A549 (cell line): ENCODE measurements around the gene SIX2. TPM values are rescaled to one million over a fixed set of nuclear protein-coding genes. Genes with fewer than 3 reads are reported as not detected.

Experiments
- ATAC-seq, 2 experiments: fragments of 200-7000 bp in 1 of 2; fragments of >200 bp in 1 of 2; cut with Nextera tagmentation in 1 of 2; cut with Tn5 transposase in 1 of 2; 3 replicates each; pipeline versions ENCODE4 v1.8.0 to v1.9.1; 2018 to 2020; ENCODE audit warnings: mild to moderate bottlenecking in 1 of 2, moderate library complexity in 1 of 2
- CTCF ChIA-PET: fragments of 300-600 bp; sonication (Branson Sonifier 250); formaldehyde crosslinking; extraction: SDS; loops from one replicate; lab custom pipeline; 2021; ENCODE audit warnings: antibody characterized with exemption, inconsistent platforms; lab: Yijun Ruan, JAX
- POLR2A ChIA-PET: fragments of 350-600 bp; formaldehyde crosslinking; extraction: SDS; loops from one replicate; lab custom pipeline; 2021; ENCODE audit warnings: antibody characterized with exemption, inconsistent platforms; lab: Yijun Ruan, JAX
- DNase-seq, 2 experiments: peaks; one replicate each; pipeline versions ENCODE4 v3.0.0 to v3.0.0-alpha.2; 2011 to 2016; ENCODE audit warnings: low read depth in 1 of 2, low spot score in 1 of 2
- FAIRE-seq: peaks from 2 replicates; lab custom pipeline; 2011; peaks lifted over from hg19 to GRCh38; lab: Jason Lieb, UNC
- H3K27ac ChIP-seq, 2 experiments: fragments of >200 bp; sonication (Bioruptor Twin); formaldehyde crosslinking; 3 replicates each; pipeline ENCODE4 v1.5.1; 2016 to 2017
- H3K4me1 ChIP-seq: fragments of >200 bp; sonication (Bioruptor Twin); formaldehyde crosslinking; 3 replicates; pipeline ENCODE4 v1.6.1; 2016
- H3K4me2 ChIP-seq: fragments of >200 bp; sonication (Bioruptor Twin); formaldehyde crosslinking; 3 replicates; pipeline ENCODE4 v1.6.1; 2016
- H3K4me3 ChIP-seq: fragments of >200 bp; sonication (Bioruptor Twin); formaldehyde crosslinking; 3 replicates; pipeline ENCODE4 v1.5.1; 2016
- H3K9me3 ChIP-seq: fragments of >200 bp; sonication (Bioruptor Twin); formaldehyde crosslinking; 3 replicates; pipeline ENCODE4 v1.6.1; 2016
- ATOH8 ChIP-seq: fragments of 250-450 bp; sonication (Bioruptor Pico); IDR thresholded peaks from 2 replicates; pipeline ENCODE4 v1.5.0; 2020; ENCODE audit warnings: low read depth, mild to moderate bottlenecking, moderate library complexity
- BCL3 ChIP-seq: fragments of >200 bp; sonication (Bioruptor Twin); formaldehyde crosslinking; IDR thresholded peaks from 3 replicates; pipeline ENCODE4 v1.6.1; 2016
- BHLHE40 ChIP-seq: IDR thresholded peaks from 2 replicates; pipeline ENCODE4 v1.6.1; 2012; ENCODE audit warnings: low read depth, low read length, inconsistent platforms
- CBX2 ChIP-seq: fragments of 200-600 bp; sonication (generic); IDR thresholded peaks from 2 replicates; pipeline ENCODE4 v1.6.1; 2016; ENCODE audit warnings: low read depth, mild to moderate bottlenecking, borderline replicate concordance
- CBX8 ChIP-seq: fragments of 200-600 bp; sonication (generic); IDR thresholded peaks from 2 replicates; pipeline ENCODE4 v1.6.1; 2016
- CHD4 ChIP-seq: fragments of 200-600 bp; sonication (generic); IDR thresholded peaks from 2 replicates; pipeline ENCODE4 v1.6.1; 2016; ENCODE audit warnings: antibody characterized with exemption, mild to moderate bottlenecking, borderline replicate concordance
- CTCF ChIP-seq: fragments of >200 bp; sonication (Bioruptor Twin); formaldehyde crosslinking; IDR thresholded peaks from 3 replicates; pipeline ENCODE4 v1.5.1; 2016
- EHF ChIP-seq: fragments of 250-450 bp; sonication (Bioruptor Pico); IDR thresholded peaks from 2 replicates; pipeline ENCODE4 v1.5.0; 2020; ENCODE audit warnings: mild to moderate bottlenecking
- ELK1 ChIP-seq: fragments of 150-350 bp; IDR thresholded peaks from 2 replicates; pipeline ENCODE4 v1.6.1; 2014; ENCODE audit warnings: low read depth, mild to moderate bottlenecking, low read length
- EP300 ChIP-seq, 2 experiments: fragments of >200 bp; sonication (Bioruptor Twin); formaldehyde crosslinking; IDR thresholded peaks; 2 replicates in 1 of 2; 3 replicates in 1 of 2; pipeline ENCODE4 v1.6.1; 2016 to 2017
- ESRRA ChIP-seq: fragments of 150-350 bp; IDR thresholded peaks from 2 replicates; pipeline ENCODE4 v1.6.1; 2014; ENCODE audit warnings: mild to moderate bottlenecking, low read length, borderline replicate concordance
- FOSB ChIP-seq: fragments of 250-450 bp; sonication (Bioruptor Pico); IDR thresholded peaks from 2 replicates; pipeline ENCODE4 v1.5.0; 2020; ENCODE audit warnings: mild to moderate bottlenecking, moderate library complexity
- FOSL2 ChIP-seq, 2 experiments: fragments of 450-650 bp in 1 of 2; fragments of >200 bp in 1 of 2; sonication (Bioruptor Twin) in 1 of 2; formaldehyde crosslinking; IDR thresholded peaks; 2 replicates each; pipeline versions ENCODE4 v1.5.0 to v1.6.1; 2016 to 2020; ENCODE audit warnings: mild to moderate bottlenecking in 1 of 2, moderate library complexity in 1 of 2
- FOXS1 ChIP-seq: fragments of 250-450 bp; sonication (Bioruptor Pico); IDR thresholded peaks from 2 replicates; pipeline ENCODE4 v1.5.0; 2020; ENCODE audit warnings: mild to moderate bottlenecking, moderate library complexity
- GATA3 ChIP-seq: IDR thresholded peaks from 2 replicates; pipeline ENCODE4 v1.6.1; 2012; ENCODE audit warnings: borderline replicate concordance
- HDAC2 ChIP-seq: fragments of 200-600 bp; sonication (generic); IDR thresholded peaks from 2 replicates; pipeline ENCODE4 v1.6.1; 2016
- HOXB13 ChIP-seq: fragments of 250-450 bp; sonication (Bioruptor Pico); IDR thresholded peaks from 2 replicates; pipeline ENCODE4 v1.5.0; 2020; ENCODE audit warnings: low read depth, mild to moderate bottlenecking, moderate library complexity
- HOXB5 ChIP-seq: fragments of 250-450 bp; sonication (Bioruptor Pico); IDR thresholded peaks from 2 replicates; pipeline ENCODE4 v1.5.0; 2020; ENCODE audit warnings: mild to moderate bottlenecking, moderate library complexity
- JUN ChIP-seq, 2 experiments: fragments of >200 bp; sonication (Bioruptor Twin); formaldehyde crosslinking; IDR thresholded peaks; 2 replicates in 1 of 2; 3 replicates in 1 of 2; pipeline ENCODE4 v1.6.1; 2016 to 2017
- JUNB ChIP-seq: fragments of >200 bp; sonication (Bioruptor Twin); formaldehyde crosslinking; IDR thresholded peaks from 2 replicates; pipeline ENCODE4 v1.6.1; 2016
- KDM1A ChIP-seq: fragments of 200-600 bp; sonication (generic); IDR thresholded peaks from 2 replicates; pipeline ENCODE4 v1.6.1; 2016; ENCODE audit warnings: low read depth, mild to moderate bottlenecking
- MAFK ChIP-seq: fragments of 450-650 bp; IDR thresholded peaks from 2 replicates; pipeline ENCODE4 v1.6.1; 2014; ENCODE audit not compliant: partially characterized antibody
- MAX ChIP-seq: IDR thresholded peaks from 2 replicates; pipeline ENCODE4 v1.6.1; 2012
- MAZ ChIP-seq: fragments of 150-350 bp; IDR thresholded peaks from 2 replicates; pipeline ENCODE4 v1.6.1; 2014; ENCODE audit warnings: antibody characterized with exemption, low read depth, low read length, borderline replicate concordance
- MYC ChIP-seq: IDR thresholded peaks from 2 replicates; pipeline ENCODE4 v1.6.1; 2012; ENCODE audit warnings: mild to moderate bottlenecking, inconsistent platforms, low read length, improper control_type of control experiment, borderline replicate concordance
- NFE2L2 ChIP-seq: fragments of 150-350 bp; conservative IDR thresholded peaks from 2 replicates; pipeline ENCODE4 v1.6.1; 2014; ENCODE audit warnings: low read length
- NR3C1 ChIP-seq: fragments of >200 bp; sonication (Bioruptor Twin); formaldehyde crosslinking; IDR thresholded peaks from 3 replicates; pipeline ENCODE4 v1.6.1; 2017
- POLR2AphosphoS2 ChIP-seq: conservative IDR thresholded peaks from 2 replicates; pipeline ENCODE4 v1.6.1; 2012; ENCODE audit warnings: low read length, improper control_type of control experiment, inconsistent platforms
- RAD21 ChIP-seq, 2 experiments: fragments of >200 bp in 1 of 2; sonication (Bioruptor Twin) in 1 of 2; formaldehyde crosslinking in 1 of 2; IDR thresholded peaks in 1 of 2; conservative IDR thresholded peaks in 1 of 2; 2 replicates in 1 of 2; 3 replicates in 1 of 2; pipeline ENCODE4 v1.6.1; 2012 to 2018; ENCODE audit warnings: inconsistent platforms in 1 of 2
- RARB ChIP-seq: fragments of 250-450 bp; sonication (Bioruptor Pico); IDR thresholded peaks from 2 replicates; pipeline ENCODE4 v1.8.0; 2021; ENCODE audit warnings: mild to moderate bottlenecking, moderate library complexity
- RCOR1 ChIP-seq: fragments of 150-350 bp; IDR thresholded peaks from 2 replicates; pipeline ENCODE4 v1.6.1; 2014; ENCODE audit warnings: antibody characterized with exemption, low read length, low read depth
- SMC3 ChIP-seq: fragments of >200 bp; sonication (Bioruptor Twin); formaldehyde crosslinking; IDR thresholded peaks from 3 replicates; pipeline ENCODE4 v1.6.1; 2018; ENCODE audit warnings: inconsistent platforms
- TFCP2L1 ChIP-seq: fragments of 250-450 bp; sonication (Bioruptor Pico); IDR thresholded peaks from 2 replicates; pipeline ENCODE4 v1.5.0; 2021; ENCODE audit warnings: mild to moderate bottlenecking
- TP53 ChIP-seq: fragments of 250-450 bp; sonication (Bioruptor Pico); IDR thresholded peaks from 2 replicates; pipeline ENCODE4 v1.5.0; 2021; ENCODE audit warnings: mild to moderate bottlenecking, moderate library complexity
- ZNF302 ChIP-seq: fragments of 250-450 bp; sonication (Bioruptor Pico); IDR thresholded peaks from 2 replicates; pipeline ENCODE4 v1.9.0; 2021; ENCODE audit warnings: inconsistent platforms, mild to moderate bottlenecking, moderate library complexity
- WGBS: methylation state at CpG from one replicate; pipeline ENCODE4 v1.1.6; 2017; ENCODE audit errors: missing lambda C conversion rate; 5-methylcytosine and 5-hydroxymethylcytosine counted together
- polyA plus RNA-seq, 4 experiments: library from polyadenylated mRNA; depleted of rRNA in 3 of 4; stranded (reverse); fragments of >200 nt; fragmentation: RNase III in 1 of 4; extraction: RNeasy Plus Mini Kit Qiagen cat#74134 plus additional on column Dnase treatment in 1 of 4; gene quantifications; 2 replicates in 3 of 4; 3 replicates in 1 of 4; pipeline ENCODE4 v1.2.3, GENCODE V29; 2011 to 2017

Gene SIX2
- polyA plus RNA-seq, 2 of the 4 experiments (the other 2 are of a cell fraction) = 0.10 to 0.15 TPM

- FAIRE-seq (no peak), DNase-seq (peak; percentile 72 to 89), ATAC-seq (peak; percentile 73 to 85)
- POLR2A ChIA-PET = interaction anchor here (0.6 to 1.3 kb wide), 3 partner anchors 10 to 144 kb away, joined by 3 to 10 read pairs (median 8); no protein-coding TSS in a partner anchor
- CTCF ChIA-PET = interaction anchor here (0.6 to 7.5 kb wide), 21 partner anchors 11 to 520 kb away, joined by 3 to 76 read pairs (median 4); no protein-coding TSS in a partner anchor
- no peaks in the 10 kb centered on the region for H3K9me3 ChIP-seq
- peaks cover 18% of the 10 kb centered on the region for H3K4me1 ChIP-seq
- WGBS = 43% methylated on average over 7 of the region's 7 CpGs
- H3K27ac ChIP-seq = peak overlapping the region; percentile 50 to 82
- H3K4me2 ChIP-seq = peak overlapping the region; percentile 18
- H3K4me3 ChIP-seq = no peak overlapping the region
- TF ChIP-seq CTCF = peak; percentile 70
- TF ChIP-seq CHD4 = peak; percentile 96; the same call in 1 of the 2 replicates
- TF ChIP-seq TP53 = no peak
- TF ChIP-seq FOXS1 (CRISPR knock-in tag) = no peak
- peak; percentile 69; the same call in 2 of the 3 replicates for TF ChIP-seq SMC3
- 0 out of 5 replicates have a peak, but pooled peaks of 1 of the 2 experiments have one; percentile 15 for TF ChIP-seq JUN (IDR thresholded peaks at IDR 0.05)
- no peak for TF ChIP-seq RARB
- TF ChIP-seq CBX8 = no peak
- peak; percentile 94 for TF ChIP-seq NFE2L2
- peak; percentile 84; the same call in 1 of the 2 replicates for TF ChIP-seq RCOR1
- TF ChIP-seq FOSB (CRISPR knock-in tag) = no peak
- TF ChIP-seq HOXB13 (CRISPR knock-in tag) = no peak
- no peak for TF ChIP-seq HOXB5
- no peak for TF ChIP-seq ESRRA
- TF ChIP-seq EP300 (IDR thresholded peaks at IDR 0.05) = no peak
- TF ChIP-seq JUNB = peak; percentile 45; the same call in 1 of the 2 replicates
- no peak for TF ChIP-seq ATOH8 (CRISPR knock-in tag)
- TF ChIP-seq FOSL2 (IDR thresholded peaks at IDR 0.05) = 0 out of 2 replicates have a peak, but pooled peaks have one; percentile 48
- peak; percentile 69 for TF ChIP-seq FOSL2 (CRISPR knock-in tag; IDR thresholded peaks at IDR 0.05)
- TF ChIP-seq BHLHE40 = no peak
- TF ChIP-seq TFCP2L1 (CRISPR knock-in tag) = no peak
- TF ChIP-seq NR3C1 = no peak
- TF ChIP-seq MAFK = peak; percentile 98
- no peak for TF ChIP-seq BCL3
- TF ChIP-seq POLR2AphosphoS2 = no peak
- TF ChIP-seq ZNF302 = no peak
- TF ChIP-seq GATA3 = peak; percentile 43; the same call in 1 of the 2 replicates
- TF ChIP-seq MAZ = no peak
- TF ChIP-seq EHF (CRISPR knock-in tag) = no peak
- TF ChIP-seq RAD21 (conservative IDR thresholded peaks at IDR 0.05 in 1 of 2, IDR thresholded peaks at IDR 0.05 in 1 of 2) = peak; percentile 63 to 77
- TF ChIP-seq CBX2 = no peak
- peak; percentile 96 for TF ChIP-seq KDM1A
- TF ChIP-seq ELK1 = no peak
- TF ChIP-seq MYC = no peak
- TF ChIP-seq MAX = peak; percentile 47; the same call in 1 of the 2 replicates
- peak; percentile 93 for TF ChIP-seq HDAC2
Measured at GRCh38 chr2:45024600-45025291, 15.5 kb upstream of the SIX2 start.
